Retinal pigment epithelial cell (primary cell): Measurements from ENCODE around the gene TMEM132C.

Experiments
- DNase-seq: peaks from one replicate; pipeline ENCODE4 v3.0.0-alpha.2; 2010; ENCODE audit warnings: low read depth
- H3K4me3 ChIP-seq: 2 replicates; pipeline ENCODE4 v1.5.1; 2011; ENCODE audit warnings: mild to moderate bottlenecking, low read length, control low read depth, moderate library complexity
- CTCF ChIP-seq: conservative IDR thresholded peaks from 2 replicates; pipeline ENCODE4 v1.5.1; 2011; ENCODE audit warnings: low read depth, low read length, control low read depth, inconsistent platforms

The TMEM132C gene

GRCh38 chr12:128402486-128403243, 135.7 kb downstream of the TMEM132C start:
- no peak for DNase-seq
- no peak overlapping the region for H3K4me3 ChIP-seq
- no peak for TF ChIP-seq CTCF

DNA sequence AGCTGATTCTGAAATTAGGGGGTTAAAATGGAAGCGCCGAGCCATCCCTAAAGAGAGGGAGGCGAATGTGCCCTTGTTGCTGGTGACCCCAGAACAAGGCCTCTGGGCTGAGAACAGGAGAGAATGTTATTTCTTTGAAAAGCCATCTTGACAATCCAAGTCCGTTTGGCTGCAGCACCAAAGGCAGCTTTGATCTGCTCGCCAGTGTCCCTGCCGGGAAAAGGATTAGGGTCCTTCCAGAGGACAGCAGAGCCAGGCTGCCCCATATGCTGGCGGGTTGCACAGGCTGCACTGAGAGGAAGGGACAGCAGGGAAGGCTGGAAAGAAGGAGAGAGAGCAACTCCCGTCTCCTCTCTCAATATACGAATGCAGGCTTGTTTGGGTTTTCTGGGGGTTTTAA, 141.7 kb downstream of the TMEM132C start:
- DNase-seq = no peak
- no peak for TF ChIP-seq CTCF
- H3K4me3 ChIP-seq = no peak overlapping the region

DNA sequence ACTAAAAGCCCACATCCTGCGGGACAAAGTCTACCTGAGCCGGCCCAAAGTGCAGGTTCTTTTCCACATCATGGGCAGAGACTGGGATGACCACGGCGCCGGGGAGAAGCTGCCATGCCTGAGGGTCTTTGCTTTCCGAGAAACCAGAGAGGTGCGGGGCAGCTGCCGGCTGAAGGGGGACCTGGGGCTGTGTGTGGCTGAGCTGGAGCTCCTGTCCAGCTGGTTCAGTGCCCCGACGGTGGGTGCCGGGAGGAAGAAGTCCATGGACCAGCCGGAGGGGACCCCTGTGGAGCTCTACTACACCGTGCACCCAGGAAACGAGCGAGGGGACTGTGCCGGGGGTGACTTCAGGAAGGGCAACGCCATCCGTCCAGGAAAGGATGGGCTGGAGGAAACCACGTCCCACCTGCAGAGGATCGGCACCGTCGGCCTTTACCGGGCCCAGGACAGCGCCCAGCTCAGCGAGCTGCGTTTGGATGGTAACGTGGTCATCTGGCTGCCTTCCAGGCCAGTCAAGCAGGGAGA, 148.1 kb downstream of the TMEM132C start:
- no peak overlapping the region for H3K4me3 ChIP-seq
- TF ChIP-seq CTCF = no peak
- no peak for DNase-seq

DNA sequence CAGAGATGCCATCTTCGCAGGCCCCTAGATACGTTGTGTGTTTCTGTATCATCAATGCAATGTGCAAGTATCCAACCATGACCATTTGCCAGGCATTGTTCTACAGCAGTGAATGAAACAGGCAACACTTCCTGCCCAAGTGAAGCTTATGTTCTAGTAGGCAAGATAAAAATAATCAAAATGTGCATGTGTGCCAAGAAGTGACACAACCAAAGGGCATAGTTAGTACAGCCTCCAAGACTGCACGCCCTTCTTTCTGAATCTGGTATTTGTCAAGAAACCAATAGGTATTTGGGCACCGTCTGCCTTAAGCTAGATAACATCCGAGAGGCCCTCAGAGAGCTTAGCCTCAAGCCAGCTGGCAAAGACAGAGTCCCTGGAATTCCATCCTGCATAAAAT, 152.0 kb downstream of the TMEM132C start:
- no peak overlapping the region for H3K4me3 ChIP-seq
- no peak for DNase-seq
- no peak for TF ChIP-seq CTCF

GRCh38 chr12:128420163-128420562, 153.2 kb downstream of the TMEM132C start:
- H3K4me3 ChIP-seq = no peak overlapping the region
- no peak for TF ChIP-seq CTCF

DNA sequence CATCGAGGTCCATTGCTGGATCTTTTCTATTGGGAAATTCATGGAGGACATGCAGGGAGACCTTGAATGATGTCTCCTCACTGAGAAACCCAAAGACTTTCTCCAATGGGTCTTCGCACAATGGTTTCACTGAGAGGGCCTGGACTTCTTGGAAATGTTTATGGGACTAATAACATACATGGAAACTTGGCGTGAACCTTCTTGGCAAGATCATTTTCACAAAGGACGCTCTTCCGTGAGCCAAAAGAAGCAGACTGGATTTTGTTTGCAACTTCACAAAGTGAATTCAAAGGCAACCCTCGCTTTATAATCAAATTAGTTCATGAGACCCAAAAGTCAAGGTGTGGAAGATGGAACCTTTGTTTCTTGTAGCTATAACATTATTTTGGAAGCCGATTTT, 154.4 kb downstream of the TMEM132C start:
- no peak for TF ChIP-seq CTCF
- DNase-seq = no peak
- no peak overlapping the region for H3K4me3 ChIP-seq

More at GRCh38 chr12:128420163-128420562, 153.2 kb downstream of the TMEM132C start:
- no peak for DNase-seq

DNA sequence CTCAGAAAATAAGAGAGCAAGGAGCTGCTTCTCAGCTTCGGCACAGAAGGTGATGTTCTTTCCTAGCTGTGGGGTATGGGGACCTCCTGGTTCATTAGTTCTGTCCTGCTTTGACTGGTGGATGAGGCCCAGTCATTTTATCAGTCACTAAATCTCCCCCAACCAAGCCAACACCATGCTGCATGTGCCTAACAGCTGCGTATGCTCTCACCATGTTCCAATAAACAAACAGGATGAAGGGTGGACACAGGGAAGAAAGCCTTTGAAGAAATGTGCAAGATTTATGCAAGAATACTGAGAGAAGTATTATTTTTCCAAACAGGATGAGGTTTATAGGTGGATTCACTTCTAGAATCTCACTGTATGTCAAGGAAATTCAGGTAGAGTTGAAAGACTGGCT, 156.2 kb downstream of the TMEM132C start:
- no peak for DNase-seq
- TF ChIP-seq CTCF = no peak
- no peak overlapping the region for H3K4me3 ChIP-seq
